Pons (tissue), 1 donor: ENCODE results near the gene HIVEP3.
A peak's percentile ranks its signal among the peaks of the same experiment; 100 is the strongest.

Experiments used
- DNase-seq: peaks from one replicate; pipeline ENCODE4 v3.0.0-alpha.2; 2016; ENCODE audit warnings: low spot score

The HIVEP3 gene

DNA sequence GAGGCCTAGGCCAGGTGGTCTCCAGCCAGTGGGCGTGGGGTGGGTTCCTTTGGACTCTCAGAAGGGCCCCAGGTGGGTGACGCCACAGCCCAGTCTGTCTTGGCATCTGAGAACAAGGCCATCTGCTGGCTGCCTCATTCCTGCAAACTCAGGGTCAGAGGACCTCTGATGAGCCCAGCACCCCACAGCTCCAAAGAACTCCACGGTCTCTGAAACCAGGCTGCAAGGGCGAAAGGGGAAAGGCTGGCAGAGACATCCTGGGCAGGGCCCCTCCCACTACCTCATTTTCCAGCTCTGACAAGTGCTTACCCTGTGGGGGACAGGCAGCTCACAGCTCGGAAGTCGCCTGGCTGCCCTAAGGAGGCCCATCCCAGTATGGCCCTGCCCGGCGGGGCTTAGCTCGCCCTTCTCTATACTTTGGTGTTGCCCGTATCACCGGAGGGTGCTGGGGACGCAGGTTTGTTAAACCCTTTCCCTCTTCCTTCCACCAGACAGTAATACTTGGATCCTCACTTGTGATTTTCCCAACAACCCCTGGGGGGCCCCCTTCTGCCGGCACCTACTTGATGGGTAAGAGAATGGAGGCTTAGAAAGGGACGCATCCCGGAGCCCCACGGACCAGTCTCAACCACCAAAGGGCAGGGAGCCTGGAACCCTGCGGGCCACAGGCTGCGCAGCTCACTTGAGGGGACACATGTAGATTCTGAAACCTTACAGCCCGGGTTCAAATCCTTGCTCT lies 423.3 kb downstream of the HIVEP3 start:
- peak; percentile 74 for DNase-seq

DNA sequence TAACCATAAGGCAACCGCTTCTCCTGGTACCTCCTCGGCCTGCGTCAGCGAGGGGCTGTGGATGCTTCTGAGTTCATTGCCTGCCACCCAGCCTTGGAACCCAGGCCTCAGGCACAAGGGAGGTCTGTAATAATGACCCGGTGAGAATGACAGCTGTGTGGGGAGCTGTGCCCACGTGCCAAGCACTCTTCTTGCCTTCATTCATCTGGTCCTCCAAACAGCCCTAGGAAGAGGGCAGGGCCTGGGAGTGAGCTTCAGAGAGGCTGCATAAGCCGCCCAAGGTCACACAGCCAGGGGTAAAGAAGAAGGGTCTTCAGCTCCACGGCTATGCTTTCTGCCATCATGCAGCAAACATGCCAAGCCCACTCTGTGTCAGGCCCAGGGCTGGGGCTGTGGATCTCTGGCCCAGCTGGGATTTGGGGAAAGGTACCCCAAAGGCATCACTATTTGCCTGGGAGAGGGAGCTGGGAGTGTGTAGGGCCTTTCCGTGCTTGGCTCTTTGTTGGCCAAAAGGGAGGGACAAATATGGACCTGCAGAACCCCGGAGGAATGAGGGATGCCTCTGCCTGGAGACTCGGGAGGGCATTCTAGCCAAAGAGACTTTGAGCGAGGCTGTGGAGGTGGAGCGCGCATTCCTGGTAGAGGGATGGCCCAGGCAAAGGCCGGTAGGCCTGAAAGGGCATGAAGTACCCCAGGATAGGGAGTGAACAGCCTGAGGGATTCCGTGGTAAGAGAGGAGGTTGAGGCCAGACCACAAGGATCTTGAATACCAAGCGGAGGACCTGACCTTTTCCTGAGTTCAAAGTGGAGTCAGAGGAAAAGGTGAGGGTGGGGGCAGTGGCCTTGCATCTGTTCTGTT lies 424.1 kb downstream of the HIVEP3 start:
- no peak for DNase-seq

- DNase-seq, result no peak
These were observed 424.9 kb downstream of the HIVEP3 start for GRCh38 chr1:41493626-41494350.

GRCh38 chr1:41493117-41493536 lies 425.6 kb downstream of the HIVEP3 start:
- DNase-seq, result no peak

GRCh38 chr1:41492341-41492848 lies 426.3 kb downstream of the HIVEP3 start:
- DNase-seq, result no peak

DNA sequence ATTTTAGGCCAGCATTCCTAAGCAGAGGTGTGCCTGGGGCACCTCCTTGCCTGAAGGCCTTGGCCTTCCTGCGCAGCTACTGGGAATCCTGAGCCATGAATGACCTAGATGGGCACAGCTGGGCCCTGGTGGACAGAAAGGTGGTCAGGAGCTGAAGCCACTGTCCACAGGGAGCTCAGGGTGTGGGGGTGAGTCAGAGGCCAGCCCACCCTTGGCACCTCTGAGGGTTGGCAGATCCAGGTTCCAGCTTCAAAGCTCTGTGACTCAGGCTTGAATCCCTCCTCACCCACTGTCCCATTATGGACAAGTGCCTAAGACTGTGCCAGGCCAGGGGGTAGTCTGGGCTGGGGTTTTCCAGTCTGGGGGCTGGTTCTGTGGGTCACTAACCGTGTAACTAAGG lies 427.8 kb downstream of the HIVEP3 start:
- no peak for DNase-seq

GRCh38 chr1:41489561-41489960 lies 429.2 kb downstream of the HIVEP3 start:
- no peak for DNase-seq

- DNase-seq, result no peak
These were observed 430.4 kb downstream of the HIVEP3 start for GRCh38 chr1:41488040-41488951.

- DNase-seq, result no peak
These were observed 431.3 kb downstream of the HIVEP3 start for GRCh38 chr1:41487126-41488039.

- no peak for DNase-seq
These were observed 432.2 kb downstream of the HIVEP3 start for GRCh38 chr1:41486371-41487125.

DNA sequence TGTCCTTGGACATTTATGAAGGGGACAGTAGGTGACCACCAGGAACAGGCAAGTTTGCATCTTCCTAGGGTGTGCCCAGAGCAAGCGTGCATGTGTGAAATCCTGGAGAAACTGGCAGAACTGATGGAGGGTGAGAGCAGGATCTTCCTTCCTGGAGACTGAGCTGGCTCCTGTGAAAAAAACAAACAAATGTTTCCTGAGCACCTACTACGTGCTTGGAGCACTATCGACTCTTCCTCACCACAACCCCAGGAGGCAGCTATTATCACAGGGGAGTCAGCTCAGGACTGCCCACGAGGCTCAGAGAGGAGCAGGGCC lies 432.7 kb downstream of the HIVEP3 start:
- DNase-seq, result no peak

- no peak for DNase-seq
These were observed 433.1 kb downstream of the HIVEP3 start for GRCh38 chr1:41485605-41486004.

DNA sequence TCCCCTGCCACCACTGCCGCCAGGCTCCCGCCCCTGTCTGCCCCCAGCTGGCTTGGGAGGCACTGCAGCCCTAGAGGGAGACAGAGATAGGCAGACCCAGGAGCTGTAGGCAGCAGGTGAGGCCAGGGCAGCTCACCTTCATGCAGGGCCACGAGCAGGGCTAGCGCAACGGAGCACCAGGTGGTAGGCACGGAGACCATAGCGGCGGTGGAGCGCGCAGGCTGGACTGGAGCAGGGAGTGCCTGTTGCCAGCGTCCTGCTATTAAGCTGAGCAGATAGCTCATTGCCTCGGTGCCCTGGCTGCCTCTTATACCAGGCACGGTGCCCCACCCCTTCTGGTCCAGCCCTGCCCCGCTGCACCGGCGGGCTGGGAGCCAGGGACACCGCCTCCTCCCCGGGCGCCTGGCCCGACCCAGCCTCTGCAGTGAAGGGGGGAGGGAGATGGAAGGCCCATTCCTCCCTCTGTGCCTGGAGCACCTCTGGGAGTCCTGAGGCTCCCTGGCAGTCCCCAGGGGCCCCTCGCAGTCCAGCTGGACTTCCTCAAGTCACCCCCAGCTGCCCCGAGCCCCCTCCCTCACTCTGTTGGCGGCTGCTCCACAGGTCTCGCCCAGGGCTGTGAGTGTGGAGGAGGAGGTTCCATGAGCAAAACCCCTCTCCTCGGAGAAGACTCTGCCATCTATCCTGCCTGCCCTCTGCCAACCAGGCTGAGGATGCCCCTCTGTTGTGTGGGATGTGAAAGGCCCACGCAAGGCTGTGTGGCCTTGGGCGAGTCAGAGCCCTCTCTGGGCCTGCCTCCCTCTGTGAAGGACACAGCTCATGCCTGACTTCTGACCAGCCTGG lies 434.1 kb downstream of the HIVEP3 start, which contains the start of gene EDN2:
Gene EDN2 (minus strand): TSS at position 282 of the 840 bp plus-strand sequence. CDS start 82 bp downstream, at position 200.
- no peak for DNase-seq

GRCh38 chr1:41483960-41484401 lies 434.7 kb downstream of the HIVEP3 start:
- no peak for DNase-seq

DNA sequence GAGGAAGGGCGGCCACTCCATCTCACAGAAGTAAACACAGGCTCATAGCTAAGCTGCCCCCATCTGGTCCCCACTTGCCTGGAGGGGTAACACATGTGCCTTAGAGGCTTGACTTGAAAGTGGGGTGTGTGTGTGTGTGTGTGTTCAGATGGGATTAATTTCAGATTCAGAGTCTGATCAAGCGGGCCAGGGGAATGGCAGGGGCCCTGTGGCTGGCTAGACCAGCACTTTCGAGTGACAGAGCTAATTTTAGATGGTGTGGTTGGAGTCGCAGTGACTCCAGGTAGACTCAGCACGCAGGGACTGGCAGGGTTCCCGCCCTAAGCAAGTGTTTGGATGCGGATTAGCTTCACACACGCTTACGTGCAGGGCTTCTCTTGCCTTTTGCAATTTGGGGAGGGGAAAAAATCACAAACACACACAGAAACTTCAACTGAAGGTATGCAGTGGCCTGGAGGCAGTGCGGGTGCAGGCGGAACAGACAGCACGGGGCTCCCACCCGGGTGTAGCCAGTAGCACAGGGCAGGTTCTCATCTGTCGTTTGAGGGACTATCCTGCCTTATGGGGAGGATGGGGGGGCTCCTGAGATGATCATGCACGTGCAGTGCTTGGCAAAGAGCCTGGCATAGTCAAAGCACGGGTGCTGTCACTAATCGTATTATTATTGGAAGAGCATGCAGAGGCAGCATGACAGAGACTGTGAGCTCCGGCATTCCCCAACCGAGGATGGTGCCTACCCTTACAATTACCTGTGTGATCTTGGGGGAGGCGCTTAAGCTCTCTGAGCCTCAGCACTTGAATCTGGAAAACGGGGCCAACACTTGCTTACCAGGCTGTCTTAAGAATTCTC lies 435.5 kb downstream of the HIVEP3 start:
- DNase-seq, result no peak

DNA sequence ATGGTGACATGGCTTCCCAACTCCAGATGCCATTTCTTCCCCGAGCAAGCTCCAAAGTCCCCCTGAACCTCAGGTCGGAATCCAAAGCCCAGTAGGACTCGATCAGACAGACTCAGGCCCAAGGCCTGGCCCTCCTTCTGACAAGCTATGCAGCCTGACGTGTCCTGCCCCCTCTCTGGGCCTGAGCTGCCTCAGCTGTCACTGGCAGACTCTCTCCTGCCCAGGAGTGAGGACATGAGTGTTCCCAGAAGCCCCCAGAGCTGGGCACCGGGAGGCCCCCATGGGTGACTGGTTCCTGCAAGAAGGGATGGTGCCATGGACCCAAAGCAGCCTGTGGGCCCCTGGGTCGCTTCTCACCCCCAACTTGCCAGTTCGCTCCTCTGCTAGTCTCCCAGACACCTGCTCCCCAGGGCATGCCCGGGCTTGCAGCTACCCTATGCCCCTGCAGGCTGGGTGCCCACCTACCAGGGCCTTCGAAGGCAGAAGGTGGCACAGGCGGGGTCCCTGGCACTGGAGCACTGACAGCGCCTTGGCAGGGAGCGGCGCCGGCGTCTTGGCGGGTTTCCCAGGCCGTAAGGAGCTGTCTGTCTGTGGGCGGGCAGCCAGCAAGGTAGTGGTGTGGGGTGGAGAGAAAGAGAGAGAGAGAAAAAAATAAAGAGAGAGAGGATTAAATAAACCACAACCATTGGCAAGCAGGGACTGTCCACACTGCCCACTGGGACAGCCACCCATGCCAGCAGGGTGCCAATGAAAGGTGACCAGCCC lies 436.5 kb downstream of the HIVEP3 start:
- DNase-seq, result no peak
